Motor neuron (in vitro differentiated cells): Measurements from ENCODE around the gene RNF152. TPM values are rescaled to one million over a fixed set of nuclear protein-coding genes. Genes with fewer than 3 reads are reported as not detected.

Experiments used
- ATAC-seq, 8 experiments: fragments of 200-7000 bp; cut with Tn5 transposase; replicated peaks in 6 of 8; 2 replicates each; pipeline ENCODE4 v1.8.0; 2021; ENCODE audit warnings: mild to moderate bottlenecking in 8 of 8, moderate library complexity in 8 of 8
- H3K27ac ChIP-seq, 2 donors: fragments of 250-450 bp; sonication (Bioruptor Pico); 2 replicates each; pipeline ENCODE4 v1.9.0; 2021; ENCODE audit warnings: antibody characterized with exemption in 2 of 2, mild to moderate bottlenecking in 2 of 2, moderate library complexity in 1 of 2
- H3K4me1 ChIP-seq, 2 donors: fragments of 250-450 bp; sonication (Bioruptor Pico); replicated peaks in 1 of 2; 2 replicates each; pipeline ENCODE4 v1.6.1; 2021; ENCODE audit warnings: antibody characterized with exemption in 2 of 2, mild to moderate bottlenecking in 2 of 2, moderate library complexity in 1 of 2
- H3K4me3 ChIP-seq, 5 donors: fragments of 250-450 bp; sonication (Bioruptor Pico); 2 replicates each; pipeline ENCODE4 v1.9.0; 2021; ENCODE audit warnings: antibody characterized with exemption in 5 of 5, mild to moderate bottlenecking in 5 of 5, moderate library complexity in 4 of 5
- WGBS, 10 experiments: fragments of 450-650 bp; shearing (Covaris generic); methylation state at CpG; one replicate each; pipeline ENCODE4 v1.0.0; 2022; 5-methylcytosine and 5-hydroxymethylcytosine counted together
- in situ Hi-C, 9 experiments: fragments of 400-800 bp; cut with MboI; loops; one replicate each; pipeline ENCODE4 v1.15.0; 2021; ENCODE audit warnings: low sequenced_read_pairs in 9 of 9, low pct_unique_long_range_greater_than_20kb in 2 of 9; ENCODE audit not compliant: unreplicated experiment in 9 of 9
- total RNA-seq, 8 experiments: library from RNA; unstranded; fragments of 300-600 nt; gene quantifications; 2 replicates each; pipeline versions ENCODE4 v1.2.3 to v1.2.4, GENCODE V29; 2022

RNF152 gene
- total RNA-seq, 8 experiments from 2014 or later: 1.2 to 41.4 (median 23.3) TPM

- peaks cover 17 to 34% of the 10 kb centered on the region in 2 donors for H3K4me1 ChIP-seq
- in situ Hi-C loops: no loop called here
- no peak overlapping the region for H3K27ac ChIP-seq
- no peak for ATAC-seq
- H3K4me3 ChIP-seq: no peak overlapping the region
Observed at GRCh38 chr18:61825386-61825785, 67.4 kb downstream of the RNF152 start.

GRCh38 chr18:61824733-61825363, 68.0 kb downstream of the RNF152 start:
- H3K4me1 ChIP-seq: peaks cover 17 to 34% of the 10 kb centered on the region in 2 donors
- WGBS, 10 experiments: 56 to 100% (median 90%) methylated on average over 1 to 3 of the region's 3 CpGs; no CpG with 5 or more reads in 1 of the 10 experiments
- ATAC-seq: peak in 5 of 8 experiments; percentile 9 to 58 (median 24)
- no peak overlapping the region for H3K4me3 ChIP-seq
- in situ Hi-C loops: no loop called here
- H3K27ac ChIP-seq: no peak overlapping the region

DNA sequence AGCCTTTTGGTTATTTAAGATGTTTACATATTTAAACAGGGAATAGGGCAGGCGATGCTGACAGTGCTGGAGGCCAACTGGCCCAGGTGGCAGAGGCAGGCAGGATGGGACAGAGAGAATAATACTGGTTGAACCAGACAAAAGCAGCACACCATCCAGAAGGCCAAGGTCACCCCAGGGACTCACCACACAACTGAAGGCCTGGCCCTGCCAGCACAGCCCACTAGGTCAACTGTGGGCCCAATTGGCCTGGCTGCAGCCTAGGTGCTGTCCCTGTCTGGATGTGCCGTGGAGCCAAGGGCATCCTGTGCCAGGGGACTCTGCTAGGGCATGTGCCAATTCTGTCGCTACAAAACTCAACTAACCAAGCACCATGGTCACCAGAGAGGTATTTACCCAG, 69.2 kb downstream of the RNF152 start:
- 50 to 100% (median 100%) methylated on average over 1 to 2 of the region's 3 CpGs; no CpG with 5 or more reads in 5 of the 10 experiments for WGBS, 10 experiments
- H3K4me1 ChIP-seq: peaks cover 17 to 34% of the 10 kb centered on the region in 2 donors
- no peak for ATAC-seq
- no peak overlapping the region for H3K4me3 ChIP-seq
- H3K27ac ChIP-seq: no peak overlapping the region
- in situ Hi-C loops: no loop called here

- ATAC-seq: peak in 1 of 8 experiments; percentile 29
- H3K27ac ChIP-seq: no peak overlapping the region
- H3K4me1 ChIP-seq: peaks cover 17 to 34% of the 10 kb centered on the region in 2 donors
- 74 to 100% (median 94%) methylated on average over 1 to 4 of the region's 4 CpGs; no CpG with 5 or more reads in 4 of the 10 experiments for WGBS, 10 experiments
- in situ Hi-C loops: no loop called here
- H3K4me3 ChIP-seq: no peak overlapping the region
Observed at GRCh38 chr18:61822879-61823278, 69.9 kb downstream of the RNF152 start.

DNA sequence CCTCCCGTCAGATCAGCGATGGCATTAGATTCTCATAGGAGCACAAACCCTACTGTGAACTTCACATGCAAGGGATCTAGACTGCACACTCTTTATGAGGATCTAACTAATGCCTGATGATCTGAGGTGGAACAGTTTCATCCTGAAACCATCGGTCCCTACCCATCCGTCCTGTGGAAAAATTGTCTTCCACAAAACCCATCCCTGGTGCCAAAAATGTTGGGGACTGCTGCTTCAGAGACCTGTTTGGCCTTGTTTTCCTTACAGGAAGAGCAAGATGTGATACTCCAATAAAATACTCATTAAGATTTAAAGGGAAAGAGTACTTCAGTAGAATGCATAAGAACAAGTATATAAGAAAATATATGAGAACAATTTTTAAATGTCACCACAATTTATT, 71.1 kb downstream of the RNF152 start:
- Histone ChIP-seq H3K4me1 (peaks cover 17 to 34% of the 10 kb centered on the region in 2 donors), H3K27ac (no peak overlapping the region), H3K4me3 (no peak overlapping the region)
- 83 to 100% (median 95%) methylated on average over 2 to 4 of the region's 4 CpGs; no CpG with 5 or more reads in 3 of the 10 experiments for WGBS, 10 experiments
- no peak for ATAC-seq
- in situ Hi-C loops: no loop called here

- H3K4me3 ChIP-seq: no peak overlapping the region
- ATAC-seq: peak in 3 of 8 experiments; percentile 84 to 92 (median 85)
- in situ Hi-C loops: no loop called here
- H3K27ac ChIP-seq: no peak overlapping the region
- H3K4me1 ChIP-seq: peaks cover 17 to 34% of the 10 kb centered on the region in 2 donors
- WGBS, 10 experiments: 20 to 100% (median 67%) methylated on average over 1 of the region's 1 CpG; no CpG with 5 or more reads in 5 of the 10 experiments
Observed at GRCh38 chr18:61820882-61821281, 71.9 kb downstream of the RNF152 start.

- 22 to 96% (median 82%) methylated on average over 1 to 5 of the region's 5 CpGs for WGBS, 10 experiments
- Histone ChIP-seq H3K27ac (no peak overlapping the region), H3K4me1 (peaks cover 0 to 1% of the 10 kb centered on the region in 2 donors), H3K4me3 (no peak overlapping the region)
- in situ Hi-C loops: no loop called here
- no peak for ATAC-seq
Observed at GRCh38 chr18:61817086-61817485, 75.7 kb downstream of the RNF152 start.

GRCh38 chr18:61815885-61816470, 76.8 kb downstream of the RNF152 start:
- H3K27ac ChIP-seq: no peak overlapping the region
- ATAC-seq: peak in 1 of 8 experiments; percentile 61
- WGBS, 10 experiments: 90 to 100% (median 93%) methylated on average over 2 to 8 of the region's 29 CpGs; no CpG with 5 or more reads in 4 of the 10 experiments
- H3K4me3 ChIP-seq: no peak overlapping the region
- H3K4me1 ChIP-seq: no peaks in the 10 kb centered on the region
- in situ Hi-C loops: no loop called here

GRCh38 chr18:61808286-61808685, 84.5 kb downstream of the RNF152 start:
- in situ Hi-C loops: no loop called here
- 75 to 100% (median 96%) methylated on average over 1 to 3 of the region's 3 CpGs for WGBS, 10 experiments
- ATAC-seq: no peak

GRCh38 chr18:61803393-61803792, 89.4 kb downstream of the RNF152 start:
- Histone ChIP-seq H3K4me3 (no peak overlapping the region), H3K4me1 (peaks cover 15 to 17% of the 10 kb centered on the region in 2 donors), H3K27ac (no peak overlapping the region)
- in situ Hi-C loops: no loop called here
- no peak for ATAC-seq
- 25 to 90% methylated on average over 1 to 2 of the region's 2 CpGs; no CpG with 5 or more reads in 8 of the 10 experiments for WGBS, 10 experiments

More at GRCh38 chr18:61808286-61808685, 84.5 kb downstream of the RNF152 start:
- no peak overlapping the region for H3K27ac ChIP-seq
- peaks cover 2 to 5% of the 10 kb centered on the region in 2 donors for H3K4me1 ChIP-seq
- no peak overlapping the region for H3K4me3 ChIP-seq

GRCh38 chr18:61797696-61798590, 94.9 kb downstream of the RNF152 start:
- no peak overlapping the region for H3K4me3 ChIP-seq
- H3K4me1 ChIP-seq: peaks cover 12 to 21% of the 10 kb centered on the region in 2 donors
- WGBS, 10 experiments: 71 to 91% (median 78%) methylated on average over 1 to 6 of the region's 6 CpGs; no CpG with 5 or more reads in 1 of the 10 experiments
- no peak for ATAC-seq
- H3K27ac ChIP-seq: no peak overlapping the region
- in situ Hi-C loops: loop anchor here in 1 of 9 experiments (25.0 kb wide), 1 partner anchor 89 kb away; the partner anchor contains the start of gene RNF152

DNA sequence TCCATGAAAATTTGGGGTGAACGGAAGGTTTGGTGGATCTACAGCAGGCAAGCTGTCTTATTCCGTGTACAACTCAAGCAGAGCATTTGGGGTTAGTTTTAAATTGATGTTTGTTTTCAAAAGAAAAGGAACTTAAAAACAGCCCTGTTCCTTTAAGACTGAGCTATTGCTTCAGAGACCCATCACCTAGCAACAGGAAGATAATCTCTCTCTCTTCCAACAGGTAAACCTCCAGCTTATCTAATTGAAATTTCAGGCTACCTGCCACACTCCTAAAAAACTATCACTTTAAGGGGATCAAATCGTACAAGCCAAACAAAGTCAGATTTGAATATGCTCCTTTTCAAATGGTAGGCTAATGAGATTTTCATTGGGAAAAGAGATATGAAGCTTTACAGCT, 101.8 kb downstream of the RNF152 start:
- no peak for ATAC-seq
- Histone ChIP-seq H3K4me1 (peaks cover 2 to 17% of the 10 kb centered on the region in 2 donors), H3K27ac (no peak overlapping the region), H3K4me3 (no peak overlapping the region)
- 69 to 100% (median 79%) methylated on average over 1 to 3 of the region's 3 CpGs; no CpG with 5 or more reads in 1 of the 10 experiments for WGBS, 10 experiments
- in situ Hi-C loops: loop anchor here in 1 of 9 experiments (25.0 kb wide), 1 partner anchor 96 kb away; the partner anchor contains the start of gene RNF152
